H1 (cell line): ENCODE data around the gene C14orf132. TPM values are rescaled to one million over a fixed set of nuclear protein-coding genes. Genes with fewer than 3 reads are reported as not detected.

Experiments used
- CTCF ChIA-PET: fragments of 300-600 bp; sonication (Branson Sonifier 250); formaldehyde crosslinking; loops from one replicate; lab custom pipeline; 2021; ENCODE audit not compliant: partially characterized antibody; lab: Charles Lee
- POLR2A ChIA-PET: fragments of 300-600 bp; sonication (Branson Sonifier 250); formaldehyde crosslinking; loops from one replicate; lab custom pipeline; 2021; ENCODE audit warnings: inconsistent platforms; ENCODE audit not compliant: partially characterized antibody; lab: Charles Lee
- DNase-seq, 2 experiments: peaks; one replicate each; pipeline versions ENCODE4 v3.0.0 to v3.0.0-alpha.2; 2010 to 2022; ENCODE audit warnings: low spot score in 2 of 2, low read depth in 1 of 2, mixed read lengths in 1 of 2
- FAIRE-seq: peaks from 2 replicates; lab custom pipeline; 2011; peaks lifted over from hg19 to GRCh38; lab: Jason Lieb, UNC
- H2AFZ ChIP-seq: 2 replicates; pipeline ENCODE4 v1.8.1; 2012; ENCODE audit warnings: low read length, inconsistent platforms
- H2AK5ac ChIP-seq: 2 replicates; pipeline ENCODE4 v1.6.1; 2013; ENCODE audit warnings: low read depth, low read length
- H2BK120ac ChIP-seq: replicated peaks from 2 replicates; pipeline ENCODE3; 2013; ENCODE audit warnings: low read depth, low read length, inconsistent platforms
- H2BK12ac ChIP-seq: 2 replicates; pipeline ENCODE4 v1.6.1; 2013; ENCODE audit warnings: low read depth, low read length
- H2BK15ac ChIP-seq: 2 replicates; pipeline ENCODE4 v1.6.1; 2013; ENCODE audit warnings: low read length
- H2BK20ac ChIP-seq: 2 replicates; pipeline ENCODE4 v1.6.1; 2013; ENCODE audit warnings: low read length
- H2BK5ac ChIP-seq: 2 replicates; pipeline ENCODE4 v1.6.1; 2013; ENCODE audit warnings: low read depth, low read length
- H3K14ac ChIP-seq: 2 replicates; pipeline ENCODE4 v1.6.1; 2013; ENCODE audit warnings: inconsistent platforms; ENCODE audit not compliant: insufficient read length
- H3K18ac ChIP-seq: 2 replicates; pipeline ENCODE4 v1.6.1; 2013; ENCODE audit warnings: low read length; ENCODE audit errors: extremely low read depth
- H3K23ac ChIP-seq: 2 replicates; pipeline ENCODE4 v1.6.1; 2013; ENCODE audit warnings: inconsistent platforms; ENCODE audit not compliant: insufficient read length
- H3K23me2 ChIP-seq: 2 replicates; pipeline ENCODE4 v1.6.1; 2013; ENCODE audit warnings: low read depth, low read length
- H3K27ac ChIP-seq: 2 replicates; pipeline ENCODE4 v1.6.1; 2011; ENCODE audit warnings: low read depth, low read length, inconsistent platforms
- H3K27me3 ChIP-seq, 4 experiments: replicated peaks in 1 of 4; 1 replicate in 1 of 4; 2 replicates in 3 of 4; pipeline versions ENCODE4 v1.6.1 to v1.8.1; 2011 to 2013; ENCODE audit warnings: low read length in 3 of 4, mild to moderate bottlenecking in 3 of 4, inconsistent platforms in 2 of 4, mixed read lengths in 2 of 4, moderate library complexity in 1 of 4; ENCODE audit not compliant: control insufficient read depth in 3 of 4, insufficient read depth in 3 of 4; ENCODE audit errors: extremely low read depth in 1 of 4
- H3K36me3 ChIP-seq, 4 experiments: 2 replicates each; pipeline versions ENCODE4 v1.6.1 to v1.8.1; 2011 to 2013; ENCODE audit warnings: mild to moderate bottlenecking in 4 of 4, low read length in 3 of 4, moderate library complexity in 2 of 4, control low read depth in 1 of 4, inconsistent platforms in 1 of 4; ENCODE audit not compliant: insufficient read depth in 4 of 4, control insufficient read depth in 2 of 4
- H3K4ac ChIP-seq: replicated peaks from 2 replicates; pipeline ENCODE3; 2013; ENCODE audit warnings: low read length, low read depth, mixed read lengths, inconsistent platforms; ENCODE audit not compliant: insufficient read length
- H3K4me1 ChIP-seq, 4 experiments: replicated peaks in 1 of 4; 1 replicate in 1 of 4; 2 replicates in 3 of 4; pipeline versions ENCODE4 v1.6.1 to v1.8.1; 2011 to 2013; ENCODE audit warnings: low read length in 3 of 4, inconsistent platforms in 2 of 4, mixed read lengths in 1 of 4; ENCODE audit not compliant: insufficient read depth in 4 of 4, control insufficient read depth in 3 of 4
- H3K4me2 ChIP-seq, 2 experiments: 2 replicates each; pipeline versions ENCODE4 v1.6.1 to v1.8.1; 2011 to 2013; ENCODE audit warnings: low read depth in 2 of 2, low read length in 2 of 2, control low read depth in 1 of 2, inconsistent platforms in 1 of 2, mild to moderate bottlenecking in 1 of 2; ENCODE audit not compliant: insufficient read depth in 1 of 2
- H3K4me3 ChIP-seq, 4 experiments: fragments of 200-600, 300-600 bp in 1 of 4; sonication (generic), shearing (Covaris generic), sonication (Bioruptor Twin) in 1 of 4; 2 replicates each; pipeline versions ENCODE4 v1.5.1 to v1.8.1; 2011 to 2016; ENCODE audit warnings: low read length in 4 of 4, low read depth in 3 of 4, control low read depth in 2 of 4, inconsistent platforms in 2 of 4, mild to moderate bottlenecking in 2 of 4, mixed read lengths in 1 of 4, moderate library complexity in 1 of 4; ENCODE audit not compliant: insufficient read depth in 2 of 4; ENCODE audit errors: extremely low read depth in 1 of 4
- H3K56ac ChIP-seq: replicated peaks from 2 replicates; pipeline ENCODE3; 2013; ENCODE audit warnings: low read depth, mild to moderate bottlenecking, mixed read lengths, low read length, inconsistent platforms; ENCODE audit not compliant: insufficient read length
- H3K79me1 ChIP-seq: 2 replicates; pipeline ENCODE4 v1.6.1; 2013; ENCODE audit warnings: low read depth, low read length, control low read depth
- H3K79me2 ChIP-seq, 2 experiments: 2 replicates each; pipeline versions ENCODE4 v1.6.1 to v1.8.1; 2012 to 2013; ENCODE audit warnings: low read length in 2 of 2, mild to moderate bottlenecking in 2 of 2, inconsistent platforms in 1 of 2; ENCODE audit not compliant: insufficient read depth in 2 of 2, control insufficient read depth in 1 of 2
- H3K9ac ChIP-seq, 4 experiments: replicated peaks in 1 of 4; 1 replicate in 1 of 4; 2 replicates in 3 of 4; pipeline versions ENCODE4 v1.6.1 to v1.8.1; 2011 to 2013; ENCODE audit warnings: low read depth in 3 of 4, low read length in 3 of 4, control low read depth in 2 of 4, mild to moderate bottlenecking in 2 of 4, moderate library complexity in 2 of 4, inconsistent platforms in 1 of 4; ENCODE audit errors: extremely low read depth in 1 of 4
- H3K9me3 ChIP-seq, 2 experiments: 2 replicates each; pipeline versions ENCODE4 v1.6.1 to v1.8.1; 2012 to 2013; ENCODE audit warnings: mild to moderate bottlenecking in 2 of 2, moderate library complexity in 2 of 2, control low read depth in 1 of 2, inconsistent platforms in 1 of 2, low read depth in 1 of 2, low read length in 1 of 2, mixed read lengths in 1 of 2; ENCODE audit not compliant: insufficient read depth in 2 of 2
- H4K20me1 ChIP-seq, 2 experiments: replicated peaks in 1 of 2; 2 replicates each; pipeline versions ENCODE3 to v1.8.1; 2011 to 2013; ENCODE audit warnings: inconsistent platforms in 2 of 2, low read length in 2 of 2, mild to moderate bottlenecking in 1 of 2; ENCODE audit not compliant: insufficient read depth in 2 of 2, control insufficient read depth in 1 of 2
- H4K5ac ChIP-seq: 2 replicates; pipeline ENCODE4 v1.6.1; 2013; ENCODE audit warnings: low read length, low read depth, mixed read lengths, inconsistent platforms; ENCODE audit not compliant: insufficient read length
- H4K8ac ChIP-seq: 2 replicates; pipeline ENCODE4 v1.8.0; 2013; ENCODE audit warnings: mild to moderate bottlenecking, moderate library complexity, low read length, inconsistent platforms; ENCODE audit not compliant: insufficient read depth; ENCODE audit errors: extremely low read depth
- H4K91ac ChIP-seq: replicated peaks from 2 replicates; pipeline ENCODE3; 2013; ENCODE audit warnings: low read length, mixed read lengths, inconsistent platforms; ENCODE audit not compliant: insufficient read length
- ASH2L ChIP-seq: fragments of 200-600, 300-600 bp; sonication (generic); IDR thresholded peaks from one replicate; pipeline ENCODE4 v1.7.1; 2017; ENCODE audit warnings: low read length
- CBX5 ChIP-seq: fragments of 300-800, 300-1000 bp; sonication (generic); IDR thresholded peaks from 2 replicates; pipeline ENCODE4 v1.7.1; 2016; ENCODE audit warnings: antibody characterized with exemption, low read length, low read depth
- CTCF ChIP-seq, 3 experiments: IDR thresholded peaks; 1 replicate in 2 of 3; 2 replicates in 1 of 3; pipeline versions ENCODE4 v1.5.1 to v1.6.1; 2011; ENCODE audit warnings: low read length in 3 of 3, mild to moderate bottlenecking in 3 of 3, inconsistent platforms in 2 of 3, low read depth in 1 of 3, moderate library complexity in 1 of 3; ENCODE audit not compliant: insufficient read depth in 1 of 3; ENCODE audit errors: control extremely low read depth in 1 of 3
- HDAC6 ChIP-seq: IDR thresholded peaks from one replicate; pipeline ENCODE4 v1.7.1; 2012; ENCODE audit warnings: low read depth, mild to moderate bottlenecking, inconsistent platforms, low read length, moderate library complexity
- JUN ChIP-seq: IDR thresholded peaks from 2 replicates; pipeline ENCODE4 v1.6.1; 2011; ENCODE audit warnings: low read depth, mild to moderate bottlenecking, improper control_type of control experiment, low read length
- RFX5 ChIP-seq: IDR thresholded peaks from 2 replicates; pipeline ENCODE4 v1.6.1; 2011; ENCODE audit warnings: low read depth, low read length, improper control_type of control experiment, borderline replicate concordance
- SIN3A ChIP-seq, 2 experiments: IDR thresholded peaks in 1 of 2; conservative IDR thresholded peaks in 1 of 2; 2 replicates each; pipeline ENCODE4 v1.6.1; 2011 to 2012; ENCODE audit warnings: low read length in 2 of 2, improper control_type of control experiment in 1 of 2, low read depth in 1 of 2, mild to moderate bottlenecking in 1 of 2
- SRF ChIP-seq: IDR thresholded peaks from 2 replicates; pipeline ENCODE4 v1.6.1; 2011; ENCODE audit warnings: mild to moderate bottlenecking, low read depth, low read length, moderate library complexity
- TBP ChIP-seq: IDR thresholded peaks from 2 replicates; pipeline ENCODE4 v1.6.1; 2011; ENCODE audit warnings: low read depth, low read length, improper control_type of control experiment
- YY1 ChIP-seq: IDR thresholded peaks from 2 replicates; pipeline ENCODE4 v1.6.1; 2011; ENCODE audit warnings: low read depth, mild to moderate bottlenecking, low read length
- WGBS, 2 experiments: shearing (Covaris generic) in 1 of 2; methylation state at CpG; one replicate each; pipeline versions ENCODE4 v1.1.6 to v1.1.7; 2013 to 2015; ENCODE audit warnings: low lambda C conversion rate in 2 of 2, mixed read lengths in 2 of 2, inconsistent platforms in 1 of 2, low coverage in 1 of 2, missing lambda C conversion rate in 1 of 2; ENCODE audit not compliant: insufficient replicate concordance in 2 of 2, insufficient coverage in 1 of 2, insufficient read length in 1 of 2; ENCODE audit errors: extremely low coverage in 1 of 2, missing lambda C conversion rate in 1 of 2; 5-methylcytosine and 5-hydroxymethylcytosine counted together
- polyA plus RNA-seq, 7 experiments: library from polyadenylated mRNA; depleted of rRNA in 3 of 7; stranded (reverse) in 5 of 7; unstranded in 2 of 7; fragments of >200 nt in 5 of 7; fragments of 200-250 nt in 2 of 7; gene quantifications; 1 replicate in 5 of 7; 2 replicates in 1 of 7; 4 replicates in 1 of 7; pipeline versions ENCODE4 v1.2.1 to v1.2.3, GENCODE V29; 2011 to 2013; ENCODE audit warnings: missing spikeins in 2 of 7, mixed read lengths in 2 of 7
- total RNA-seq: library from RNA; stranded (reverse); fragmentation: NEBNext Ultra II Directional; extraction: Animal tissue kit (Norgen Biotek cat#: 25700); gene quantifications from 2 replicates; pipeline ENCODE4 v1.2.1, GENCODE V29; 2021

C14orf132 gene
- total and polyA plus RNA-seq, 2 of the 8 experiments (the other 6 are each of a cell fraction or from before 2014, with no cell fraction given) = 11.7 to 32.5 TPM

DNA sequence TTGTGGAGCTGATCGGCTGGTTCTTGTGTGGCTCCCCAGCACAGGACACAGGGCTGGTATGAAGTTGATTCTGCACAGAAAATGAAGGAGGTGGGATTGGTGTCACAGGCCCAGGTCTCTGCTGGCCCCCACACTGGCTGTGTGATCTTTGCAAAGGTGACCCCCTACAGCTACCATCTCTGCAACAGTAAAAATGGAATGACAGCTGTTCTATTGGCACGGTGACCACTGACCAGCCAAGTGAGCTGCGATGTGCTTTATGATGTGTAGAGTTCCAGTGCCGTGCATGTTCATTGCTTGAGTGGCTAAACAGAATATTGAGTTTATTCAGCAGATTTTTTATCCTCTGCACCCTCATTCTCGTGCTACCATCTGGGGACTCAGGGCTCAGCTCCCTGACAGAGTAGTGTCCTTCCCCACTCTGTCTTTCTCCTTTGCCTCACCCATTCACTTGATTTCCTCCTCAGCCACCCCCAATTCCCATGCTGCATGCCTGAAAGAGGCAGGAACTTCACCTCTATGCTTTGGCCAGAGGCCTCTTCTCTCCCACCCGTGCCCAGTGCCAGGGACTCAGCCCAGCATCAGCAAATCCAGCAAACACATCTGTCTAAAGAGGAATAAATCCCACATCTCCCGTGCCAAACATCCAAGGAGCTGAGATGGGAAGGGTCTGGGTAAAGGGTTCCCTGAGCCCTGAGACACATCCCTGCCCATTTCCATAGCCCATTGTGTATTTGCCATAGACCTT, 21.2 kb downstream of the C14orf132 start:
- Histone ChIP-seq H2BK120ac (no peak overlapping the region), H2AK5ac (no peak overlapping the region), H3K56ac (no peak overlapping the region), H3K27me3 (no peaks in the 10 kb centered on the region), H4K8ac (no peak overlapping the region), H2AFZ (no peak overlapping the region), H2BK20ac (no peak overlapping the region), H3K79me1 (no peaks in the 10 kb centered on the region; the same call in 1 of the 2 replicates), H3K23ac (no peak overlapping the region), H3K4me3 (no peak overlapping the region), H3K18ac (no peak overlapping the region), H2BK5ac (no peak overlapping the region), H2BK12ac (no peak overlapping the region), H3K14ac (no peak overlapping the region), H3K4me1 (no peaks in the 10 kb centered on the region; a peak in 2 of 7 replicates), H3K9ac (no peak overlapping the region), H2BK15ac (no peak overlapping the region), H4K20me1 (peaks cover 9 to 11% of the 10 kb centered on the region in 2 experiments), H3K79me2 (no peaks in the 10 kb centered on the region; a peak in 1 of 4 replicates), H3K4ac (no peak overlapping the region), H3K23me2 (no peaks in the 10 kb centered on the region), H3K27ac (no peak overlapping the region), H3K9me3 (no peaks in the 10 kb centered on the region), H3K36me3 (peaks cover 0 to 4% (median 1%) of the 10 kb centered on the region in 4 experiments; a peak in 1 of 8 replicates), H4K91ac (no peak overlapping the region), H3K4me2 (no peak overlapping the region), H4K5ac (no peak overlapping the region)
- FAIRE-seq = no peak
- no peak for DNase-seq
- ChIA-PET CTCF (interaction anchor here (0.7 to 4.5 kb wide), 12 partner anchors 9 to 302 kb away, joined by 3 to 46 read pairs (median 6); no protein-coding TSS in a partner anchor), POLR2A (interaction anchor here (1.1 kb wide), 1 partner anchor 8 kb away, joined by 4 read pairs; no protein-coding TSS in a partner anchor)
- 83% methylated on average over 7 of the region's 7 CpGs; no CpG with 5 or more reads in 1 of the 2 experiments for WGBS, 2 experiments
- TF ChIP-seq RFX5 (no peak), HDAC6 (no peak), SRF (no peak), TBP (no peak), CBX5 (no peak), JUN (no peak), ASH2L (no peak), SIN3A (conservative IDR thresholded peaks at IDR 0.05 in 1 of 2, IDR thresholded peaks at IDR 0.05 in 1 of 2; ENCODE audit: low read depth in 1 of 2, low read length in 2 of 2) (no peak), CTCF (IDR thresholded peaks at IDR 0.05; ENCODE audit: control extremely low read depth in 1 of 3, insufficient read depth in 1 of 3, low read depth in 1 of 3, low read length in 3 of 3) (no peak), YY1 (no peak)
